Mucosa of rectum (tissue), 2 donors: ENCODE data around the gene KRT73.

Source experiments
- H3K27ac ChIP-seq, 2 donors: one replicate each; pipeline ENCODE4 v1.7.0; 2013; ENCODE audit warnings: inconsistent platforms in 2 of 2, low read depth in 2 of 2, low read length in 2 of 2
- H3K27me3 ChIP-seq, 2 donors: one replicate each; pipeline ENCODE4 v1.7.0; 2013; ENCODE audit warnings: low read length in 2 of 2; ENCODE audit not compliant: control insufficient read depth in 2 of 2, insufficient read depth in 2 of 2
- H3K36me3 ChIP-seq, 2 donors: one replicate each; pipeline ENCODE4 v1.7.0; 2013; ENCODE audit warnings: low read length in 2 of 2; ENCODE audit not compliant: control insufficient read depth in 2 of 2, insufficient read depth in 2 of 2
- H3K4me1 ChIP-seq, 2 donors: one replicate each; pipeline ENCODE4 v1.7.0; 2013; ENCODE audit warnings: low read length in 2 of 2, mild to moderate bottlenecking in 1 of 2; ENCODE audit not compliant: control insufficient read depth in 2 of 2, insufficient read depth in 2 of 2
- H3K4me3 ChIP-seq, 2 donors: one replicate each; pipeline ENCODE4 v1.7.0; 2013; ENCODE audit warnings: low read length in 2 of 2
- H3K9ac ChIP-seq, 2 donors: one replicate each; pipeline ENCODE4 v1.7.0; 2013; ENCODE audit warnings: low read length in 2 of 2, low read depth in 1 of 2, mild to moderate bottlenecking in 1 of 2
- H3K9me3 ChIP-seq, 2 donors: one replicate each; pipeline ENCODE4 v1.7.0; 2013; ENCODE audit warnings: low read length in 2 of 2; ENCODE audit not compliant: control insufficient read depth in 2 of 2
- donor health status: healthy.
- donor health status: Normal muscosa, but diverticular disease.

Gene KRT73

DNA sequence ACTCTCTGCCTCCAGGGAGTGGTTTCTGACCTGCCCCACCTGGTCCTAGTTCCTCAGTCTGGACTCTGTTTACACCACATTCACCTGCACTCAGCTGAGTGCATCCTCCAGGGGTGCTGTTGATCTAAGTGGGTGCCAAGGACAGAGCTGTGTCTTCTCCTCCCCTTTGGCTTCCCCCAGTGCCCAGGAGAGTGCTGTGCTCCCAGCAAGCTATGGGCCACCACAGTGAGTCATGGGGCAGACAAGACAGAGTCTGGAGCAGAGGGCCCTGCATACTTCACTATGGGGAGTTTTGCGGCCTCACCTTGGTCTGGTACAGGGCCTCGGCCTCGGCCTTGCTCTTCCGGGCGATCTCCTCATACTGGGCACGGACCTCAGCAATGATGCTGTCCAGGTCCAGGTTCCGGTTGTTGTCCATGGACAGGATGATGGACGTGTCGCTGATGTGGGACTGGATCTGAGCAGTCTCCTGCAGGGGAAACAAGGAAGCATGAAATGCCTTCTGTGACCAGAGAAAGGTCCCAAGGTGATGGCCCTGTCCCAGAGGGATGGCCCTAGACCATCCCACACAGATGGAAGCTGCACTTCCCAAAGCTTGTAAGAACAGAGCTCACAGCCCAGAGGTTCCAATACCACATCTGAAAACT lies 4.9 kb downstream of the KRT73 start:
- H3K9me3 ChIP-seq, result no peaks in the 10 kb centered on the region
- H3K27me3 ChIP-seq, result peaks cover 4 to 6% of the 10 kb centered on the region in 2 donors
- no peak overlapping the region for H3K9ac ChIP-seq
- no peak overlapping the region for H3K27ac ChIP-seq
- no peaks in the 10 kb centered on the region for H3K4me1 ChIP-seq
- H3K36me3 ChIP-seq, result no peaks in the 10 kb centered on the region
- H3K4me3 ChIP-seq, result no peak overlapping the region

DNA sequence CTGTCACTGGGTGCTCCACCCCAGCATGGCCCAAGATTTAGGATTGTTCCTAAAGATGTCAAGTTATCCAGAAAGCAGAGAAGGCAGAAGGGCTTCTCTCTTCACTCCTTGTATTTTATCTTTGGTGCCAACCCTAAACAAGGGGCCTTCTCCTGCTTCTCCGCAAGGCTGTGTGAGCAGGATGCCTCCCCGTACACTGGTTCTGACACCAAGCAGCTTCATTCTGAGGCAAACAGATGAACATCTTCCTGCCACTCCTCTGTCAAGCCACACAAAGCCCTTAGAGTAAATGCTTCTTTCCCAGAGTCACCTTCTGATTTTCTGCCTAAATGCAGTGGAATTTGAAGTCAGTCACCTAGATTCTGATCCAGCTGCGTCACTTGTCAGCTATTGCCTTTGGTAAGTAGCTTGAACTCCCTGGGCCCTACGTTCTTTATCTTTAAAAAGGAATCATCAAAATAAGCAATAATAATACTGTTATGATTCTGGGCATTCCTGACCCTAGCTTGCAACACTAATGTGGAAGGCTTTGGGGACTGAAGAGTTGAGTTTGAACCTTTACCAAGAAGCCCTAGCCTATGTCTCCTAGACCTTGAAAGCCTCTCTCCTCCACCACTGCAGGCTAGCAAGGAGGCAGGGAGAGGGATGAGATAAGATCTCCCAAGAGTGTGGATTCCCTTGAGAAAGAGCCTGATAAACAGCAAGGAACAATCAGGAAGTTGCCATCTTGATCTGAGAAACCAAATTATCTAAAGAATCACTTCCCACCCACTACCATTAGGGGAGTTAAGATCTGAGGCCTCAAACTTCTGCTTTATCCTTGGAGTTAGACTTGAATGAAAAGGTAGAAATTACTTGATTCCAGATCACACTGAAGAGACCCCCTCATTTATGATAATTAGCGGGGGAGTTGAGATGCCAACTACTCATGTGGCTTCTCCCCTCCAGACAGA lies 5.7 kb downstream of the KRT73 start:
- H3K27ac ChIP-seq, result no peak overlapping the region
- no peaks in the 10 kb centered on the region for H3K4me1 ChIP-seq
- no peak overlapping the region for H3K9ac ChIP-seq
- H3K4me3 ChIP-seq, result no peak overlapping the region
- H3K36me3 ChIP-seq, result no peaks in the 10 kb centered on the region
- H3K9me3 ChIP-seq, result no peaks in the 10 kb centered on the region
- peaks cover 4 to 6% of the 10 kb centered on the region in 2 donors for H3K27me3 ChIP-seq

- H3K4me1 ChIP-seq, result no peaks in the 10 kb centered on the region
- no peak overlapping the region for H3K4me3 ChIP-seq
- no peak overlapping the region for H3K9ac ChIP-seq
- H3K9me3 ChIP-seq, result no peaks in the 10 kb centered on the region
- no peaks in the 10 kb centered on the region for H3K36me3 ChIP-seq
- H3K27ac ChIP-seq, result no peak overlapping the region
- H3K27me3 ChIP-seq, result peaks cover 4% of the 10 kb centered on the region in 2 donors
Observed at GRCh38 chr12:52611080-52611468, 7.3 kb downstream of the KRT73 start.

GRCh38 chr12:52608826-52609630 lies 9.3 kb downstream of the KRT73 start:
- Histone ChIP-seq H3K36me3 (no peaks in the 10 kb centered on the region), H3K27ac (no peak overlapping the region), H3K27me3 (peaks cover 3 to 4% of the 10 kb centered on the region in 2 donors), H3K9ac (no peak overlapping the region), H3K4me3 (no peak overlapping the region), H3K9me3 (no peaks in the 10 kb centered on the region), H3K4me1 (no peaks in the 10 kb centered on the region)

DNA sequence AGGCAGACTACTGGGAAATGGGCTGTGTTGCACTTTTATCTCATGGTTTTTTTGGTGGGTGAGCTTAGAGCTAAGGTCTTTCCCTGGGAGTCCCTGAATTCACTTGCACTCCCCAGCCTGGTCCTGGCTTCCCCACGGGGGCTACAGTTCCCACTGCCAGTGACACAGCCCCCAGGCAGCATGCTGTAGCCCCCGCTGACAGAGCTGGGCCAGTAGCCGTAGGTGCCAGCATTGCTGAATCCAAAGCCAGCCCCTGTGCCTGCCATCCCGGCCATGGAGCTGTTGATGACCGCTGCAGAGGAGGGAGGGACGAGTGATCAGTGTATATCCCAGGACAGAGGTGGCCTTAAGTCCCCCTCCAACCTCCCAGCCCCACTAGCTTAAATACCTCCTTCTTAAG lies 10.2 kb downstream of the KRT73 start:
- H3K4me1 ChIP-seq, result no peaks in the 10 kb centered on the region

DNA sequence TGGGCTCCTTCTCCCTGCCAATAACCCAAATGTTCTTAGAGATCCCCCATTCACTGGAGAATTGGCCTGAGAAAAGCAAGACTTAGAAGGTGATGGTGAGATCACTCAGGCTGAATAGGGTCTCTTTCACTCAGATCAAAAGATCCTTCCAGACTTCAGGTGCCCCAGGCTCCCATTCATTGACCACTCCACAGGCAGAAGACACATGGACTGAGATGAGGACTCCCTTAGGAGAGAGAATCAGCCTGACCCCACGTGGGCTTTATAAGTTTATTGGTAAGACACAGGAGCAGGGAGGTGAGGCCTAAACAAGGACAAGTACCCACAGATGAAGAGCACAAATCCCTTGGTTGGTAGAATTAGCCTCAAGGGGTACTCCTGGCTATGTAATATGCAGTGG lies 11.0 kb downstream of the KRT73 start:
- no peak overlapping the region for H3K9ac ChIP-seq
- H3K27ac ChIP-seq, result no peak overlapping the region
- no peaks in the 10 kb centered on the region for H3K36me3 ChIP-seq
- H3K4me3 ChIP-seq, result no peak overlapping the region
- no peaks in the 10 kb centered on the region for H3K9me3 ChIP-seq
- H3K4me1 ChIP-seq, result no peaks in the 10 kb centered on the region
- peaks cover 3 to 4% of the 10 kb centered on the region in 2 donors for H3K27me3 ChIP-seq

More for the DNA sequence above, 10.2 kb downstream of the KRT73 start:
- Histone ChIP-seq H3K4me3 (no peak overlapping the region), H3K27me3 (peaks cover 3 to 4% of the 10 kb centered on the region in 2 donors), H3K9ac (no peak overlapping the region), H3K27ac (no peak overlapping the region), H3K9me3 (no peaks in the 10 kb centered on the region), H3K36me3 (no peaks in the 10 kb centered on the region)

GRCh38 chr12:52606581-52607218 lies 11.7 kb downstream of the KRT73 start:
- no peaks in the 10 kb centered on the region for H3K36me3 ChIP-seq
- H3K4me1 ChIP-seq, result no peaks in the 10 kb centered on the region
- peaks cover 4 to 9% of the 10 kb centered on the region in 2 donors for H3K27me3 ChIP-seq
- no peak overlapping the region for H3K27ac ChIP-seq
- H3K9ac ChIP-seq, result no peak overlapping the region
- H3K9me3 ChIP-seq, result no peaks in the 10 kb centered on the region
- H3K4me3 ChIP-seq, result no peak overlapping the region

DNA sequence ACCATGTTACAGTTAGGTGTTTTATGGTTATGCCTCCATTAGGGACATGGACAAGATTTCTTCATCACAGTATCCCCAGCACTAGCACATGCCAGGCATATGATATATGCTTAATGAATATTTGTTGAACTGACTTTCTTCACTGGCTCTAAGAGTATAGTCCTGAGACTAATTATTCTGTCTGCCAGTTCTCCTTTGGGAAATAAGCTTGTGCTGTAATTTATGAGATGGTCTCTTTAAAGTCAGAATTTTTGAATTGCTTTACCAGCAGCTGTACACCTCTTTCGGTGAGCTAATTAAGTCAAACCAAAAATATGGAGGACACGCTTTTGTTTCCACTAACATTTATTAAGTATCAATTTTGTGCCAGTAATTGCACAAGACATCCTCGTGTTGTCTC lies 12.3 kb downstream of the KRT73 start:
- H3K27me3 ChIP-seq, result peaks cover 7 to 13% of the 10 kb centered on the region in 2 donors
- H3K4me1 ChIP-seq, result no peaks in the 10 kb centered on the region
- H3K36me3 ChIP-seq, result no peaks in the 10 kb centered on the region
- no peak overlapping the region for H3K27ac ChIP-seq
- no peak overlapping the region for H3K9ac ChIP-seq
- no peaks in the 10 kb centered on the region for H3K9me3 ChIP-seq
- H3K4me3 ChIP-seq, result no peak overlapping the region

GRCh38 chr12:52605542-52605941 lies 12.8 kb downstream of the KRT73 start:
- peaks cover 9 to 11% of the 10 kb centered on the region in 2 donors for H3K27me3 ChIP-seq
- no peaks in the 10 kb centered on the region for H3K4me1 ChIP-seq
- H3K9ac ChIP-seq, result no peak overlapping the region
- H3K27ac ChIP-seq, result no peak overlapping the region
- no peaks in the 10 kb centered on the region for H3K9me3 ChIP-seq
- H3K4me3 ChIP-seq, result no peak overlapping the region
- H3K36me3 ChIP-seq, result no peaks in the 10 kb centered on the region
